Body of pancreas (tissue), 4 donors: Measurements from ENCODE around the gene DLGAP1.
"Not testable (repeated sequence)": the region's sequence is repeated elsewhere in the genome, so short reads cannot be mapped to it uniquely, and the experiment has no call there.

Experiments used
- CTCF ChIP-seq, 7 experiments: fragments of 450-650 bp in 4 of 7; fragments of 200-600 bp in 3 of 7; sonication (generic) in 3 of 7; IDR thresholded peaks; one replicate each; pipeline ENCODE4 v1.5.1; 2016 to 2019; ENCODE audit warnings: antibody characterized with exemption in 7 of 7
- POLR2A ChIP-seq, 3 donors: fragments of 450-650 bp; IDR thresholded peaks; one replicate each; pipeline ENCODE4 v1.6.1; 2016; ENCODE audit warnings: antibody characterized with exemption in 3 of 3, mild to moderate bottlenecking in 2 of 3

GRCh38 chr18:3606863-3607262 is 848.2 kb downstream of the DLGAP1 start:
- TF ChIP-seq CTCF, POLR2A (IDR thresholded peaks at IDR 0.05): not testable (repeated sequence)
